GM21360 (cell line): ENCODE measurements around the gene MRPL46.
A peak's percentile ranks its signal among the peaks of the same experiment; 100 is the strongest.

Source experiments
- ATAC-seq: cut with Tn5 transposase; IDR thresholded peaks from one replicate; pipeline ENCODE4 v1.9.1; 2021; ENCODE audit warnings: mild to moderate bottlenecking, moderate library complexity; ENCODE audit not compliant: unreplicated experiment

Gene MRPL46

DNA sequence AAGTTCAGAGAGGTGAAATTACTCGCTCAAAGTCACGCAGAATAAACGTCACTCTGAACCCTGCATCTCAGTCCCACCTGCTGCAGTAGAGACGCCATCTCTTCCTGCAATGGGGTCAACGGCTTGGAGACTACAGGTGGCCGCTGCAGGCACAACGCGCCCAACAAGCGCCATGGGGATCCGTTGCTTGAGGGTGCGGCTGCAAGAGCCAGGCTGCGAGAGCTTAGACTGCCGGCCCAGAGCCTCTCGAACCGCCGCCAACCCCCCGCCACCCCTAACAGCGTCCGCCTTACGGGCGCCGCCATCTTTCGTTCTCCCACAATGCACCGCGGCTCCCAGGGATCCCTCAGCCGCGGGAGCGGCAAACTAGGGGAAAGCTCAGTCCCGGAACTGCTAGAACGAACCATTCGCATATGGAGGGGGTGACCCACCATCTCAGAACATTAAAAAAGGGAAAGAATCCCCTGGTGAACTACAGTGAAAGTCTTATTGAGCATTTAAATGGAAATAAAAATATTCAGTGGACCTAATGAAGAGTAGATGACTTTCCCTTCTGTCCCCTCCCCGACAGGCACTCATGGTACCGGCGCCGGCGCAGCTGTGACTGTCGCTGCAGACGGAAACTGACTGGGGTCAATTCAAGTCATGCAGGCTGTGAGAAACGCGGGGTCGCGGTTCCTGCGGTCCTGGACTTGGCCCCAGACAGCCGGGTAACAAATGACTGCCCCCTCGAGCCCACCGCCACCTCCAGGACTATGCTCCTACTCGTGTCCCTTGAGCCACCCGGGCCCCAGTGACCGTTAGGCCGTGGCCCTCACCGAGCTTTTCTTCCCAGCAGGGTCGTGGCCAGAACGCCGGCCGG, at the start of gene MRPL46, which contains the start of gene MRPS11:
TSS of gene MRPL46 (minus strand) at position 316 of the 862 bp plus-strand sequence. CDS start at position 305, 11 bp downstream.
TSS of gene MRPS11 (plus strand) at position 636 of the 862 bp plus-strand sequence. CDS start at position 646, 10 bp downstream.
- ATAC-seq = peak; percentile 87

GRCh38 chr15:88513195-88513594, 46.0 kb upstream of the MRPL46 start:
- ATAC-seq = no peak

DNA sequence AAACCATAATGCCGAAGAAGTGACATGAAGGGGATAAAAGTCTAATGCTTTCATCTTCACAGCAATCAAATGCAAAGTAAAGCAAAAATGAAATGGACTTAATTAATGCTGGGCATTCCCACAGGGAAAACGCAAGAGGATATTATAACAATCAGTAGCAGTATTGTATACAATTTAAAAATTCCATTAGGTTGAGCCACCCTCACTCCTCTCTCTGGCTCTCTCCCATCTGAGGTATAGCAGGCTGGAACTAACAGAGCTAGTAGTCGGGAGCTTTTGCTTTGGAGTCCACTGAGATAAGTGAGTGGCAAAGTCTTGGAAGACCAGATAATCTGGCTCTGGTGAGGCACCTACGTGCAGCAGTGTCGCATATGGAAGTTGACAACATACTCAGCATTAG, 45.4 kb upstream of the MRPL46 start:
- no peak for ATAC-seq

DNA sequence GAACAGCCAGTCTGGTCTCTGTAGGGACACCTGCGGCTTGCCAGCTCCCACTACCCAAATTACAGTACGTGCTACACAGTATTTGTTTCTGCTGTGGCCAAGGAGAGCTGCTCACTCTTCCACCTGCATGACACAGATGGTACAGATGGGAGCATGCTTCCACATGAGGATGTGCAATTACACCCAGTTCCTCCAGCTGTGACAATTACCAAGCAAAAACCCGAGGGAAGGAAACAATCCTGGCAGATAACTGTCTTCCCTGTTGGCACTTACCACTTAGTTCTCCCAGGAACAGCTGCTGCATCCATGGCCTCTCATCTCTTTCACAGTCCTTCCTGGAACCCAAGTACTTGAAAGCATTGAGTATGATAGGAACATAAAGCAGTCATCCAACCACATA, 44.9 kb upstream of the MRPL46 start:
- no peak for ATAC-seq

DNA sequence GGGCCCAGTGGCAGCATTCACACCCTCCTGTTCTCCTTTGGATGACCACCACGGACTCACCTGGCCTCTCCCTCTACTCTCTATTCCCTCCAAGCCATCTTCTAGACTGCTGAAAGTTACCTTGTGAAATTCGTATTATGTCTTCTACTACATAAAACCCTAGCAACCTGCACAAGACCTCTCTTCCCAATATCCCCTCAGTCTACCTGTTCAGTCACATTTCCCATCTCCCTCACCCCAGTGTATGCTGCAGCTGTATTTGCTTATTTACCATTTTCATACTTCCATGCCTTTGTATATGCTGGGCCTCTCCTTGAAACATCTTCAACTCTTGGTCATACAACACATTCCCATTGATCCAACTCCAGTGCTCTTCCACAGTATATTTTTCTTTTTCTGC, 44.0 kb upstream of the MRPL46 start:
- no peak for ATAC-seq

DNA sequence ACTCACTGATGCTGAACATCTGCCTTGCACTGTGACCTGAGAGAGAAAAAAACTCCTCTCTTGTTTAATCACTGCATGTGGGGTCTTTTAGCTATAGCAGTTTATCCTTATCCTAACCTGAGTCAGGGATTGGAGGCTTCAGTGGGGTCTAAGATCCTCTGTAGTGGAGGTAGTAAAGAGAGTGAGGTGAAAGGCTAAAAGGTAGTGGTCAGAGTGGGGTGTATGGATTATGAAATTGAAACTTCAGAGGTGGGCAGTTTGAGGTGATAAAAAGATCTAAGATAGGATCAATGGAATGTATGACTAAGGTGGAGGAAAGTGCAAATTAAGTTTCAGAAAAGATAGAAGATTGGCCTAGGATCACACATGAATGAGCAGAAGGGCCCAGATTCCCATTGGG, 42.8 kb upstream of the MRPL46 start:
- ATAC-seq = peak; percentile 37

DNA sequence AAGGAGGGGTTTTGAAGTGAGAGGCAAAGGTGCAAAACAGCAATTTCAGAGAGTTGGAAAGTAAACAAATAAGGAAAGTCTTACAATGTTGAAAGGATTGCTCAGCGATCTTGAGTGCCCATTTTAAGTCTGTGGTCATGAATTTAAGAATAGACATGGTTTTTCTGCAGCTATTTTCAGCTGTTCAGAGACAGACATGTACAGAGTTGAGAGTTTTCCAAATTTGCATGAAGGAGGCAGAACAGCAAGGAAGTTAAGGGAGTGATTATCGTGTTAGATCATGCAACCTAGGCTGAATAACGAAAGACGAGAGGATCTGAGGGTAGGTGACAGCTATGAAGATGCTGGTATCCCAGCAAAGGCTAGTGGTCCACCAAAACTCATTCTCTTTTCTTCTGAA, 42.1 kb upstream of the MRPL46 start:
- ATAC-seq = peak; percentile 53

DNA sequence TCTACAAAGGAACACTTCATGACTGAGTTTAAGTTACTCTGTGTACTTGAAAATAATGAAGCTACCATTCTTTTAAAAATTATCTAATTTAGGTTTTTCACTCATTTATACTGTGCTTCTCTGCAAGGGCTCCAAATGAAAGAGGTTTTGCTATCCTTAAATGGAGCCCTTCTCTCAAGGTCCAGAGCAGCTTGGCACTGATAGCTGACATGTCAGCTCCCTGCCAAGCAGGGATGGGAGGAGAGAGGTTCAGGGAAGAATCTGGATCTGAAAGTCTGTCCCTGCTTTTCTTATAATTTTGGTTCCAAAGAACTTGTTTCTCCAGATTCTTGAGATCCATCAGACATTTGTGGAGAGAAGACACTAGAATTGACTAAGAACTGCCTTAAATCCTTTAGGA, 39.4 kb upstream of the MRPL46 start:
- no peak for ATAC-seq

DNA sequence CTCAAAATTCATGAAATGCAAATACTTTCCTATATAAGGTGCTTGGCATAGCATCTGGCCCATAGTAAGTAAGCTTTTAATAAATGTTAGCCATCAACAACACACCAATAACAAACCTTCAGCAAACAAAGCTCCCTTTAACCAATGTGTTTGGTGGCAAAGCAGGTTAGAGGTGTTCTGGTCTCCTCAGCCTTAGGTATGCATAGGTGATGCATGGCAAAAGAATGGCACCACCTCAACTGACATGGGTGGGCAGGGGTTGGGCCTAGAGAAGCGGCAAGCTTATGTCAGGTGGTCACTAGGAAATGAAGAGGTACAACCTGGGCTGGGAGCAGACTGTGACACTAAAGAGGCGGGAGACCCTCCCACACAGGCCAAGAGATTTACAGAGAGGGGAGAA, 38.5 kb upstream of the MRPL46 start:
- ATAC-seq = no peak

DNA sequence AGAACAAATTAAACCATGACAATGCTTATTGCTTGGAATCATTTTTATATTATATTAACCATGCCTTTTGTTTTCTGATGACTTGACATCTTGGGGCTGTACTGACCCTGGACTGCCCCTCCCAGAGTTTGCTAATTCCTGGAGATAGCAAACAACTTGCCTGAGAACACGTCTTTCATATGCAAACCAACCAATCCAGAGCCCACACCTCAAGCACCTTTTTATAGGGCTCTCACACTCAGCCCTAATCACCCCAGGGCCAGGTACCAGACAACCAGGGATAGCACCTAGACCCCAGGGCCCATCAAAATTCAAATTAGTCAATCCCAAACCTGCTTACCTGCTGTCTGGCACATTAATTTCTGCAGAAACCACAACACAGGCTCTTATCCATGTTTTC, 37.3 kb upstream of the MRPL46 start:
- no peak for ATAC-seq

GRCh38 chr15:88498996-88499395, 31.8 kb upstream of the MRPL46 start:
- ATAC-seq = no peak

GRCh38 chr15:88497109-88497765, 30.0 kb upstream of the MRPL46 start:
- no peak for ATAC-seq

DNA sequence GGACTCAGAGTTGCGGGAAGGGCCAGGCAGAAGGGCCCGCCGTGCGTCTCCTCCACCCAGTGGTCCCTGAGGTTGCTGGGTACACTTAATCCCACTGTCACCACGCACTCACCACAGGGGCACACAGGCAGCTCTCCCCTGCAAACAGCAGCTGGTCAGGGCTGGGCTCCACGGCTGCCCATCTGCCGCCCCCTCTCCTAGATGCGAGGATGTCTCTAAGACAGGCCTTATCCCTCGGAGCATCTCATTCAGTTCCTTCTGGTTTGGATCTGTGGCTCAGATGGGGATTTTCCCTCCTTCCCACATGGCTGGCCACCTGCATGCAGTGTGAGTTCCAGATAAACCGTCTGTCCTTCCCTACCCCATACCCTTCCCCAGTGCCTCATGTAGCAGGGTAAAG, 26.7 kb upstream of the MRPL46 start:
- no peak for ATAC-seq

- ATAC-seq = no peak
Observed at GRCh38 chr15:88491158-88491557, 24.0 kb upstream of the MRPL46 start.

- no peak for ATAC-seq
Observed at GRCh38 chr15:88490036-88490435, 22.8 kb upstream of the MRPL46 start.

DNA sequence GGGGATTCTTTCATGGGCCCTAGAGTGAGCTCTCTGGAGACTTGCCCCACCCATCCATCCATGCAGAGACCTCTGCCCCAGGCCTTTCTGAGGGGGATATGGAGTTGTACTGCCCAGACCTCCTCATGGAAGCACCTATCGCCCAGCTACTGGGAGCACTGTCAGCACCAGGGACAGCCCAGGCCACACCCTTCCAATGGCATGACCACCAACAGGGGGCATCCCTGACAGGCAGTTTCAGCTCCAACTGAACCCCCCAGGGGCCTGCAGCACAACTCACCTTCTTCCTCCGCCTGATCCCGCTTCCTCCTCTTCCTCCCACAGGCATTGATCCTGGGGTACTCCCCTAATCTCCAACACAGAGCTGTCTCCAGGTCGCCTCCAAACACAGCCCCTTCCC, 22.1 kb upstream of the MRPL46 start:
- no peak for ATAC-seq

DNA sequence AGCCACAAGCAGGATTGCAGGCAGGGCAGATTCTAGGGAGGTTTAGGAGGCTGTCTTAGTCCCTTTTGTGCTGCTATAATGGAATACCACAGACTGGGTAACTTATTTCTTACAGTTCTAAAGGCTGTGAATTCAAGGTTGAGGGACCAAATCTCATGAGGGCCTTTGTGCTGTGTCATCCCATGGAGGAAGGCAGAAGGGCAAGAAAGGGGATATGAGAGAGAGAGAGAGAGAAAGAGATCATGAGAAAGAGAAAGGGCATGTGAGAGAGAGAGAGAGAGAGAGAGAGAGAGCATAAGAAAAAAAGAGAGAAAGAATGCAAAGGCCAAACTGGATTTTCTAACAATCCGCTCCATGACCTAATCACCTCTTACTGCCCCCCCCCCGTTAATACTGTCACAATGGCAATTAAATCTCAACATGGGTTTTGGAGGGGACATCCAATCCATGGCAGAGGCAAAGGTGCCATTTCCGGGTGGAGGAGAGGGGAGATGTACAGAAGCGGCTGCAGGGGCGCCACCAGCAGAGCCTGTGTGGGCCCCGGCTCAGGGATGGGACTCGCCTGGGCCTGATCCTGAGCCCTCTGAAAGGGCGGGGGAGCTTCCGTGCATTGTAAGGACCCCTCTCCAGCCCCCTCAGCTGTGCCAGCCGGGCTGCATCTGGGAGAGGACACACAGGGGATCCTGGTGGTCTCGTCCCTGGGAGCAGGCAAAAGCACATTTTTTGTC, 20.8 kb upstream of the MRPL46 start:
- no peak for ATAC-seq

DNA sequence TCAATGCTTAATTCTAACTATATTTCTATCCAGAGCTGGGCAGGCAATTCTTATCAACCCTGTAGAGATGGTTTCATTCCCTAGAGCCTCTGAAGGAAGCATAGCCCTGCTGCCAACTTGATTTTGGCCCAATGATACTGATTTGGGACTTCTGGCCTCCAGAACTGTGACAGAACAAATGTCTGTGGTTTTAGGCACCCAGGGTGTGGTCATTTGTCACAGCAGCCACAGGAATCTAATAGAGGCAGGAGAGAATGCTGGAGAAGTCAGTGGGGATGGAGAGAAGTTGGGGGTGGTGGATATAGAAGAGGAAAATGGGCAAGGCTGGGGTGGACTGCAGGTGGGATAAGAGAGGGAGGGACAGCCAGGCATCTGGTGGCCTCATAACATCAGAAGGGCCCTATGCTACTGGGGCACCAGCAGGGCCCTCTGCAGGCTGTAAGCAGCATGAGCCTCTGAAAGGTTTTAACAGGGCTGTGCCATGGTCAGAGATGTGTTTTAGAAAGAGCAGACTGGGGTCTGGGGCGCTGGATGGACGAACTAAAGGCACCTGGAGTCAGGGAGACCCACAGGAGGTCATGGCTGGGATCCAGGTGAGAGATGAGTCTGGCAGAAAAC, 20.1 kb upstream of the MRPL46 start:
- no peak for ATAC-seq

DNA sequence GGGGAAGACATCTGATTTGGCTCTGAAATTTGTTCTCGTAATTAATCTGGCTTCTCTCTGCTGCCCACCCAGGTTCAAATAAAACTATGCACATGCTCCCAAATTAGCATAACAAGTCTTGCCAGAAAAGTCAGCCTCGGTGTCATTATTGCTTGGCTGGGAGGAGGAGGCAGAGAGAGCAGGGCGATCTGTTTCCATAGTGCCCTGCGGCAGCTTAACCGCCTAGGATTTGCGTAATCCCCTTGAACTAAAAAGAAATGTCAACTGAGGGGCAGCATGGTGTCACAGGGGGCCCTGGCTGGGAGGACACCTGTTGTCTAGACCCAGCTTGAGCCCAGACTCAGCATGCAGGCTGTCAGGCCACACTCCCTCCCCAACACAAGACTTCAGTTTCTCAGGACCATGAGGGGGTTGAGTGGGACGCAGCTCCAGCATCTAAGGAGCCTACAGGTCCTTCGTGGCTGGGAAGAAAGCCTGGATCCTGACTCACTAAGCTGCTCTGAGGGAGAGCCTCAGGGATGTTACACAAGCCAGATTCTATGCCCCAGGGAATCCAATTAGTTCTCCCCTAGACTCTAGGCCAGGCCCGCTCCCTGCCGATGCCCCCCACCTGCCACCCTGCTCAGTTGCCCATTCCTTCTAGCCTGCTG, 17.6 kb upstream of the MRPL46 start:
- no peak for ATAC-seq

GRCh38 chr15:88482263-88482662, 15.1 kb upstream of the MRPL46 start:
- no peak for ATAC-seq

DNA sequence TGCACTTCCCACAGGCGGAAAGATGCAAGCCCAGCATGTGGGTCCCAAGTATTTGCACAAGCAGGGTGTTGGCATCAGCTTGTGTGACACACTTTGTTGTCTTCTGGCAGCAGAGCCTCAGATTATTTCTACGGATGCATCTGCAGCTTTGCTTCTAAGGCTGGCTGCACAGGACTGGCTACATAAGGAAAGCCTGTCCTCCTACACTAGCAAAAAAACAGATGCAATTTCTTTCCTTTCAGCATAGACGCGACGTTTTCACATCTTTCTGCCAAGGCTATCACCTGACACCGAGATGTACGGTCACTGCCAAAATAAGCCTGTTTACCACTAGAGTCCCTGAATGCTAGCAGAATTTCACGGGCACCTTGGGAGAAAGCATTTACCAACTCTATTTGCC, 13.8 kb upstream of the MRPL46 start:
- ATAC-seq = no peak
